Measurements from ENCODE around the gene CBARP. TPM values are rescaled to one million over a fixed set of nuclear protein-coding genes. Genes with fewer than 3 reads are reported as not detected.

The CBARP gene
- polyA plus RNA-seq, 6 donors from 2014 or later: not detected

DNA sequence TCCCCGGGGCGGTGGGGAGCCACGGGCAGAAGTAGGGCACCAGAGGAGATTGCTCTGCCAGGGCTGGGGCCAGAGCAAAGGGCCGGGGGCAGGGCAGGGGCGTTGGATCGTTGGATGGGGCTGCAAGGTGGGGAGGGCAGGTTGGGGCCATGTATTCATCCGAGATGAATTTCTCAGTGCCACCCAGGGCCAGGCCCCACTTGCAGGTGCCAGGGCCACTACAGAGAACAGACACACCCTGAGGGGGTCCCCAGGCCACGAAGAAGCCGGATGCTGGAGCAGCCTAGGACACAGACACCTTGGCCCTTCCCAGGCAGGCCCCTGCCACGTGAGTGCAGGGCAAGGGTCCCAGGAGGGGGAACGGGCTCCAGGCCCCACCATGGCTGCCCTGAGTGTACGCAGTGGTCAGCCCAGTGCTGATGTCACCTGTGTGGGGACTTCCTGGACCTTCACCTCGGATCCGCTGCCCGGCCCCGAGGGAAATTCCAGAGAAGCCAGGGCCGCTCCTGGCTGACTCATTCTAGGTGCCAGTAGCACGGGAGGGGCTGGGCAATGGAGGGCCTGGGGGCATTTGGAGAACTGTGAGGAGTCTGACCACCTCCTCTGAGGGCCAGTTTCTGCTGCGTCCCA lies 54.1 kb downstream of the CBARP start:
- Mint-ChIP-seq H3K9me3 (no peaks in the 10 kb centered on the region), H3K27me3 (no peaks in the 10 kb centered on the region), H3K4me3 (no peak overlapping the region), H3K4me1 (peaks cover 20 to 26% (median 23%) of the 10 kb centered on the region in 3 donors), H3K36me3 (no peaks in the 10 kb centered on the region), H3K27ac (no peak overlapping the region)
- no peak for DNase-seq
- ATAC-seq (ENCODE audit: low read depth in 2 of 2): no peak

DNA sequence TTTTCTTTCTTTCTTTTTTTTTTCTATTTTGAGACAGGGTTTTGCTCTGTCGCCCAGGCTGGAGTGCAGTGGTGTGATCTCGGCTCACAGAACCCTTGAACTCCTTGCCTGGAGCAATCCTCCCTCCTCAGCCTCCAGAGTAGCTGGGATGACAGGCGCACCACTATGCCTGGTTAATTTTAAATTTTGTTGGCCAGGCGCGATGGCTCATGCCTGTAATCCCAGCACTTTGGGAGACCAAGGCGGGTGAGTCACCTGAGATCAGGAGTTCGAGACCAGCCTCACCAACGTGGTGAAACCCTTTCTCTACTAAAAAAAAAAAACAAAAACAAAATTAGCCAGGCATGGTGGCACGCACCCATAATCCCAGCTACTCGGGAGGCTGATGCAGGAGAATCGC lies 55.1 kb downstream of the CBARP start:
- H3K4me1 Mint-ChIP-seq: peaks cover 20 to 26% (median 23%) of the 10 kb centered on the region in 3 donors
- DNase-seq: no peak
- H3K4me3 Mint-ChIP-seq: no peak overlapping the region
- no peaks in the 10 kb centered on the region for H3K36me3 Mint-ChIP-seq
- H3K27me3 Mint-ChIP-seq: no peaks in the 10 kb centered on the region
- no peak for ATAC-seq (ENCODE audit: low read depth in 2 of 2)
- no peaks in the 10 kb centered on the region for H3K9me3 Mint-ChIP-seq
- H3K27ac Mint-ChIP-seq: no peak overlapping the region

DNA sequence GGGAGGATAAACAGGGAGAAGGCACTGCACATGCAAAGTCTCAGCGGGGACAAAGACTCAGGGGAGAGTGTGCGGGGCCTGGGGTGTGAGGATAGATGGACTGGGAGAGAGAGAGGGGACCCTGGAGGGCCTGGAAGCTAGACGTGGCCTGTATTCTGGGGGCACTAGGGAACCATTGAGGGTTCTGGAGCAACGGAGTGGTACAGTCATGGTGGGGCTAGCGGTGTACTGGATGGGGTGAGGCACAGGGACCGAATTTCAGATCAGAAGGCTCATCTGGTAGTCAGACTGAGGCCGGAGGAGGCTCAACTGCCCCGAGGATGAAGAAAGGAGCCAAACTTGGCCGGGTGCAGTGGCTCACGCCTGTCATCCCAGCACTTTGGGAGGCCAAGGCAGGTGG lies 55.7 kb downstream of the CBARP start:
- H3K4me3 Mint-ChIP-seq: peak overlapping the region in 1 of 8 donors; percentile 63
- H3K9me3 Mint-ChIP-seq: no peaks in the 10 kb centered on the region
- H3K36me3 Mint-ChIP-seq: no peaks in the 10 kb centered on the region
- ATAC-seq (ENCODE audit: low read depth in 2 of 2) (no peak), DNase-seq (no peak)
- peak overlapping the region in 2 of 6 donors; percentile 46 to 81 for H3K27ac Mint-ChIP-seq
- peaks cover 20 to 26% (median 23%) of the 10 kb centered on the region in 3 donors for H3K4me1 Mint-ChIP-seq
- no peaks in the 10 kb centered on the region for H3K27me3 Mint-ChIP-seq

DNA sequence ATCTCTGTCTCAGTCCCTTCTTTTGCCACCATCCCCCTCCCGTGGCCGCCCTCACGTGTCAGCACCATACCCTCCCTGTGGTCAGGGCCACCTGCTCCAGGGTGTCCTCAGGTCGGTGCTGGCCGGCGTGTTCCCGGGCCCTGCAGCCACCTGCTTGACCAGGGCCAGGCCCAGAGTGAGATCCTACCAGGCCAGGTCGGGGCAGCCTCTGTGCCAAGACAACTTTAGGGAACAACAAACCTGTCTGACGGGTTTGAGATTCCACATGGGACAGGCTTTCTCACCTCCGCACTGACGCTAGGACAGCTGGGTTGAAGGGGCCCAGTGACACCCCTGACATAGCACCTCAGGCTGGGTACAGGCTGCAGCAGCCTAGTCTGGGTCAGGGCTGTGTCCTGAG lies 56.2 kb downstream of the CBARP start:
- no peaks in the 10 kb centered on the region for H3K27me3 Mint-ChIP-seq
- no peak for ATAC-seq (ENCODE audit: low read depth in 2 of 2)
- H3K4me3 Mint-ChIP-seq: peak overlapping the region in 1 of 8 donors; percentile 70
- no peaks in the 10 kb centered on the region for H3K9me3 Mint-ChIP-seq
- no peak for DNase-seq
- no peaks in the 10 kb centered on the region for H3K36me3 Mint-ChIP-seq
- peak overlapping the region in 1 of 6 donors; percentile 81 for H3K27ac Mint-ChIP-seq
- H3K4me1 Mint-ChIP-seq: peaks cover 20 to 26% (median 23%) of the 10 kb centered on the region in 3 donors

Other genes starting within 250 kb of the CBARP start
- not detected for gene GRIN3B, start 237.6 kb downstream of the CBARP start, polyA plus RNA-seq (ENCODE audit: low read depth in 6 of 6)
- gene TMEM259, start 216.9 kb downstream of the CBARP start, polyA plus RNA-seq (ENCODE audit: low read depth in 6 of 6): 10 to 100 TPM; 37.2 to 75.5 (median 49.5) TPM
- not detected for gene RNU6-2, start 216.5 kb downstream of the CBARP start, polyA plus RNA-seq (ENCODE audit: low read depth in 6 of 6)
- 100 to 1,000 TPM; 408 to 648 (median 492) TPM for gene CNN2, start 211.4 kb downstream of the CBARP start, polyA plus RNA-seq (ENCODE audit: low read depth in 6 of 6)
- 10 to 100 TPM in 4 of 6 donors, 1 to 10 TPM in 2; 9.4 to 22.5 (median 11.1) TPM for gene ABCA7, start 197.9 kb downstream of the CBARP start, polyA plus RNA-seq (ENCODE audit: low read depth in 6 of 6)
- 100 to 1,000 TPM; 181 to 432 (median 210) TPM for gene ARHGAP45, start 170.8 kb downstream of the CBARP start, polyA plus RNA-seq (ENCODE audit: low read depth in 6 of 6)
- 100 to 1,000 TPM; 134 to 205 (median 174) TPM for gene POLR2E, start 142.6 kb downstream of the CBARP start, polyA plus RNA-seq (ENCODE audit: low read depth in 6 of 6)
- 100 to 1,000 TPM; 235 to 356 (median 314) TPM for gene GPX4, start 134.0 kb downstream of the CBARP start, polyA plus RNA-seq (ENCODE audit: low read depth in 6 of 6)
- 1 to 10 TPM in 4 of 6 donors, under 1 TPM in 2; 0.78 to 2.3 (median 1.3) TPM for gene SBNO2, start 63.7 kb downstream of the CBARP start, polyA plus RNA-seq (ENCODE audit: low read depth in 6 of 6)
- gene STK11, start 32.2 kb downstream of the CBARP start, polyA plus RNA-seq (ENCODE audit: low read depth in 6 of 6): 10 to 100 TPM; 11.5 to 28.1 (median 15.7) TPM
- gene ATP5F1D, start 3.7 kb upstream of the CBARP start, polyA plus RNA-seq (ENCODE audit: low read depth in 6 of 6): 100 to 1,000 TPM; 132 to 222 (median 199) TPM
- gene MIDN, start 10.6 kb upstream of the CBARP start, polyA plus RNA-seq (ENCODE audit: low read depth in 6 of 6): 1 to 10 TPM in 5 of 6 donors, under 1 TPM in 1; 0.78 to 5.5 (median 2.7) TPM
- gene CIRBP, start 31.3 kb upstream of the CBARP start, polyA plus RNA-seq (ENCODE audit: low read depth in 6 of 6): 100 to 1,000 TPM; 253 to 449 (median 334) TPM
- 10 to 100 TPM; 48.9 to 80.0 (median 64.7) TPM for gene FAM174C, start 37.5 kb upstream of the CBARP start, polyA plus RNA-seq (ENCODE audit: low read depth in 6 of 6)
- not detected for gene EFNA2, start 47.9 kb upstream of the CBARP start, polyA plus RNA-seq (ENCODE audit: low read depth in 6 of 6)
- gene NDUFS7, start 145.9 kb upstream of the CBARP start, polyA plus RNA-seq (ENCODE audit: low read depth in 6 of 6): 100 to 1,000 TPM; 201 to 230 (median 209) TPM
- gene GAMT, start 163.5 kb upstream of the CBARP start, polyA plus RNA-seq (ENCODE audit: low read depth in 6 of 6): 10 to 100 TPM; 14.4 to 24.6 (median 15.7) TPM
- 1 to 10 TPM; 3.6 to 7.5 (median 6.2) TPM for gene DAZAP1, start 169.6 kb upstream of the CBARP start, polyA plus RNA-seq (ENCODE audit: low read depth in 6 of 6)
- gene RPS15, start 200.4 kb upstream of the CBARP start, polyA plus RNA-seq (ENCODE audit: low read depth in 6 of 6): 1,000 to 10,000 TPM; 2,496 to 3,315 (median 3,022) TPM
- gene APC2, start 212.1 kb upstream of the CBARP start, polyA plus RNA-seq (ENCODE audit: low read depth in 6 of 6): under 1 TPM in 1 of 6 donors, not detected in 5; 0.03 TPM
- 10 to 100 TPM; 39.0 to 78.2 (median 46.9) TPM for gene C19orf25, start 241.2 kb upstream of the CBARP start, polyA plus RNA-seq (ENCODE audit: low read depth in 6 of 6)

Measured in naive B cell (primary cell).